Neutrophil (primary cell): Measurements from ENCODE around the gene DDC.

Source experiments
- H3K27ac ChIP-seq: fragments of 200-600 bp; sonication (generic); 2 replicates; pipeline ENCODE4 v1.5.1; 2016; ENCODE audit warnings: mild to moderate bottlenecking, moderate library complexity
- H3K27me3 ChIP-seq: fragments of 200-600 bp; sonication (generic); 2 replicates; pipeline ENCODE4 v1.6.0; 2016; ENCODE audit warnings: mild to moderate bottlenecking
- H3K36me3 ChIP-seq: fragments of 200-600 bp; sonication (generic); 2 replicates; pipeline ENCODE4 v1.5.1; 2017
- H3K4me1 ChIP-seq, 2 experiments: fragments of 200-600 bp in 1 of 2; sonication (generic) in 1 of 2; 1 replicate in 1 of 2; 2 replicates in 1 of 2; pipeline versions ENCODE4 v1.5.1 to v1.6.1; 2013 to 2016; ENCODE audit warnings: low read depth in 1 of 2, low read length in 1 of 2, mild to moderate bottlenecking in 1 of 2, moderate library complexity in 1 of 2; ENCODE audit not compliant: control insufficient read depth in 1 of 2, insufficient read depth in 1 of 2
- H3K4me3 ChIP-seq, 2 experiments: fragments of 200-600 bp in 1 of 2; sonication (generic) in 1 of 2; 1 replicate in 1 of 2; 2 replicates in 1 of 2; pipeline ENCODE4 v1.5.1; 2013 to 2016; ENCODE audit warnings: low read depth in 1 of 2, low read length in 1 of 2, mild to moderate bottlenecking in 1 of 2, moderate library complexity in 1 of 2
- H3K9me3 ChIP-seq: fragments of 200-600 bp; sonication (generic); 2 replicates; pipeline ENCODE4 v1.5.1; 2016
- CTCF ChIP-seq: fragments of 200-600 bp; sonication (generic); IDR thresholded peaks from 2 replicates; pipeline ENCODE4 v1.5.1; 2016; ENCODE audit warnings: antibody characterized with exemption

DDC gene

GRCh38 chr7:50456371-50457123 lies 108.7 kb downstream of the DDC start:
- Histone ChIP-seq H3K36me3 (no peaks in the 10 kb centered on the region), H3K9me3 (no peaks in the 10 kb centered on the region), H3K27me3 (peaks cover 6% of the 10 kb centered on the region), H3K4me3 (no peak overlapping the region), H3K27ac (no peak overlapping the region), H3K4me1 (no peaks in the 10 kb centered on the region)
- no peak for TF ChIP-seq CTCF

- H3K4me1 ChIP-seq: peaks cover 4% of the 10 kb centered on the region in 2 experiments
- H3K9me3 ChIP-seq: no peaks in the 10 kb centered on the region
- no peak overlapping the region for H3K27ac ChIP-seq
- H3K4me3 ChIP-seq: no peak overlapping the region
- peaks cover 6% of the 10 kb centered on the region for H3K27me3 ChIP-seq
- H3K36me3 ChIP-seq: no peaks in the 10 kb centered on the region
- TF ChIP-seq CTCF: no peak
Measured at GRCh38 chr7:50455658-50456057, 109.5 kb downstream of the DDC start.

GRCh38 chr7:50454968-50455367 lies 110.2 kb downstream of the DDC start:
- peaks cover 7% of the 10 kb centered on the region in 2 experiments for H3K4me1 ChIP-seq
- H3K27me3 ChIP-seq: peaks cover 6% of the 10 kb centered on the region
- no peak for TF ChIP-seq CTCF
- H3K4me3 ChIP-seq: no peak overlapping the region
- no peak overlapping the region for H3K27ac ChIP-seq
- H3K9me3 ChIP-seq: no peaks in the 10 kb centered on the region
- no peaks in the 10 kb centered on the region for H3K36me3 ChIP-seq

GRCh38 chr7:50450590-50451032 lies 114.6 kb downstream of the DDC start:
- H3K4me1 ChIP-seq: peaks cover 12 to 15% of the 10 kb centered on the region in 2 experiments
- no peak for TF ChIP-seq CTCF
- H3K27me3 ChIP-seq: no peaks in the 10 kb centered on the region
- peak overlapping the region; percentile 56 for H3K27ac ChIP-seq
- H3K9me3 ChIP-seq: no peaks in the 10 kb centered on the region
- H3K4me3 ChIP-seq: peak overlapping the region; percentile 84
- H3K36me3 ChIP-seq: peaks cover 15% of the 10 kb centered on the region

GRCh38 chr7:50449881-50450589 lies 115.2 kb downstream of the DDC start, which contains the start of gene FIGNL1:
TSS of gene FIGNL1 (minus strand) at chr7:50450350. CDS start at chr7:50447287, 3,063 bp downstream.
- TF ChIP-seq CTCF: no peak
- H3K27ac ChIP-seq: peak within 1 kb of the TSS; percentile 56
- peaks cover 21% of the 10 kb centered on the region for H3K36me3 ChIP-seq
- peak within 1 kb of the TSS; percentile 84 for H3K4me3 ChIP-seq
- H3K4me1 ChIP-seq: peaks cover 12 to 15% of the 10 kb centered on the region in 2 experiments
- no peaks in the 10 kb centered on the region for H3K9me3 ChIP-seq
- H3K27me3 ChIP-seq: no peaks in the 10 kb centered on the region
